Nephron (organoid): ENCODE data around the gene SPACA1.

ENCODE experiments used
- H3K27ac Mint-ChIP-seq, 3 experiments: 2 replicates each; pipeline ENCODE4 v1.8.0; 2020; ENCODE audit warnings: mixed read lengths in 3 of 3, mild to moderate bottlenecking in 2 of 3, moderate library complexity in 1 of 3
- H3K27me3 Mint-ChIP-seq: 2 replicates; pipeline ENCODE4 v1.8.0; 2021; ENCODE audit warnings: low read depth, mild to moderate bottlenecking, moderate library complexity, mixed read lengths
- H3K36me3 Mint-ChIP-seq: 2 replicates; pipeline ENCODE4 v1.8.0; 2020; ENCODE audit warnings: low read depth, mixed read lengths
- H3K4me1 Mint-ChIP-seq: 2 replicates; pipeline ENCODE4 v1.8.0; 2020; ENCODE audit warnings: mixed read lengths
- H3K4me3 Mint-ChIP-seq, 3 experiments: 2 replicates each; pipeline ENCODE4 v1.8.0; 2020; ENCODE audit warnings: mild to moderate bottlenecking in 3 of 3, mixed read lengths in 3 of 3, moderate library complexity in 2 of 3
- H3K9me3 Mint-ChIP-seq: 2 replicates; pipeline ENCODE4 v1.8.0; 2020; ENCODE audit warnings: mixed read lengths
- CTCF ChIP-seq, 3 experiments: fragments of 200-600 bp; sonication (generic); IDR thresholded peaks; one replicate each; pipeline ENCODE4 v1.5.0; 2021; ENCODE audit warnings: antibody characterized with exemption in 3 of 3; ENCODE audit not compliant: unreplicated experiment in 3 of 3

Gene SPACA1

GRCh38 chr6:88107241-88107640, 59.6 kb downstream of the SPACA1 start:
- TF ChIP-seq CTCF (IDR thresholded peaks at IDR 0.05; ENCODE audit: unreplicated experiment in 3 of 3) = no peak
- Mint-ChIP-seq H3K36me3 (no peaks in the 10 kb centered on the region), H3K4me3 (no peak overlapping the region), H3K27ac (no peak overlapping the region), H3K27me3 (no peaks in the 10 kb centered on the region), H3K4me1 (no peaks in the 10 kb centered on the region), H3K9me3 (no peaks in the 10 kb centered on the region)

- H3K9me3 Mint-ChIP-seq = no peaks in the 10 kb centered on the region
- H3K4me1 Mint-ChIP-seq = no peaks in the 10 kb centered on the region
- H3K4me3 Mint-ChIP-seq = no peak overlapping the region
- peaks cover 4% of the 10 kb centered on the region for H3K27me3 Mint-ChIP-seq
- TF ChIP-seq CTCF (IDR thresholded peaks at IDR 0.05; ENCODE audit: unreplicated experiment in 3 of 3) = no peak
- no peak overlapping the region for H3K27ac Mint-ChIP-seq
- H3K36me3 Mint-ChIP-seq = no peaks in the 10 kb centered on the region
These were observed 64.3 kb downstream of the SPACA1 start for GRCh38 chr6:88111991-88112390.

GRCh38 chr6:88114838-88115237, 67.2 kb downstream of the SPACA1 start:
- peaks cover 4% of the 10 kb centered on the region for H3K27me3 Mint-ChIP-seq
- no peak overlapping the region for H3K4me3 Mint-ChIP-seq
- no peak for TF ChIP-seq CTCF (IDR thresholded peaks at IDR 0.05; ENCODE audit: unreplicated experiment in 3 of 3)
- H3K9me3 Mint-ChIP-seq = no peaks in the 10 kb centered on the region
- no peak overlapping the region for H3K27ac Mint-ChIP-seq
- no peaks in the 10 kb centered on the region for H3K4me1 Mint-ChIP-seq
- H3K36me3 Mint-ChIP-seq = no peaks in the 10 kb centered on the region

- Mint-ChIP-seq H3K27ac (no peak overlapping the region), H3K36me3 (no peaks in the 10 kb centered on the region), H3K9me3 (peaks cover 2% of the 10 kb centered on the region), H3K4me3 (no peak overlapping the region), H3K27me3 (peaks cover 4% of the 10 kb centered on the region), H3K4me1 (no peaks in the 10 kb centered on the region)
- no peak for TF ChIP-seq CTCF (IDR thresholded peaks at IDR 0.05; ENCODE audit: unreplicated experiment in 3 of 3)
These were observed 67.7 kb downstream of the SPACA1 start for GRCh38 chr6:88115307-88115706.

GRCh38 chr6:88116276-88116675, 68.6 kb downstream of the SPACA1 start:
- Mint-ChIP-seq H3K4me1 (no peaks in the 10 kb centered on the region), H3K4me3 (no peak overlapping the region), H3K9me3 (peaks cover 2% of the 10 kb centered on the region), H3K27me3 (peaks cover 4% of the 10 kb centered on the region), H3K36me3 (no peaks in the 10 kb centered on the region), H3K27ac (no peak overlapping the region)
- no peak for TF ChIP-seq CTCF (IDR thresholded peaks at IDR 0.05; ENCODE audit: unreplicated experiment in 3 of 3)
